NCI-H2196 treated with DMSO at 0.1 percent for 48 hours (cell line): Measurements from ENCODE around the gene HLA-DQB1.
"Not testable (repeated sequence)": the region's sequence is repeated elsewhere in the genome, so short reads cannot be mapped to it uniquely, and the experiment has no call there.

ENCODE experiments used
- DNase-seq: peaks from one replicate; lab custom pipeline; 2025; ENCODE audit not compliant: unreplicated experiment; lab: John Stamatoyannopoulos, UW

HLA-DQB1 gene

DNA sequence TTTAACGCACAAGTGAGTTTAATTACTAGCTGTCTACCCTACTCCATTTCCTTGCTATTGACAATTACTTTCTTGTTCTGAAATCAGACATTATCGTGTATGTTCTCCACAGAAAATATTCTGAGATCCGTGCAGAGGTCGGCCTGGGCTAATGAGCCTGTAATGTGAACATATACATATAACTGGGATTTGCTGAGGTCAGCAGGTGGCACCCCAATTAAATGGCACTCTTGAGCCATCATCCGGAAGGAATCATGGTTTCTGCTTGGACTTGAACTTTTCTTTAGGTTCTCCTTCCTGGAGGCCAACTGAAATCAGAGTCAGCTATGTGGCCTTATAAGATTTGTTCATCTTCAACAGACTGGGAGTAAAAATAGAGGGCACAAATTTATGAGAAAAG, 3.6 kb downstream of the HLA-DQB1 start:
- no peak for DNase-seq

- DNase-seq, result no peak
These were observed 4.4 kb downstream of the HLA-DQB1 start for GRCh38 chr6:32662099-32662498.

- DNase-seq, result no peak
These were observed 6.4 kb downstream of the HLA-DQB1 start for GRCh38 chr6:32659856-32660595.

DNA sequence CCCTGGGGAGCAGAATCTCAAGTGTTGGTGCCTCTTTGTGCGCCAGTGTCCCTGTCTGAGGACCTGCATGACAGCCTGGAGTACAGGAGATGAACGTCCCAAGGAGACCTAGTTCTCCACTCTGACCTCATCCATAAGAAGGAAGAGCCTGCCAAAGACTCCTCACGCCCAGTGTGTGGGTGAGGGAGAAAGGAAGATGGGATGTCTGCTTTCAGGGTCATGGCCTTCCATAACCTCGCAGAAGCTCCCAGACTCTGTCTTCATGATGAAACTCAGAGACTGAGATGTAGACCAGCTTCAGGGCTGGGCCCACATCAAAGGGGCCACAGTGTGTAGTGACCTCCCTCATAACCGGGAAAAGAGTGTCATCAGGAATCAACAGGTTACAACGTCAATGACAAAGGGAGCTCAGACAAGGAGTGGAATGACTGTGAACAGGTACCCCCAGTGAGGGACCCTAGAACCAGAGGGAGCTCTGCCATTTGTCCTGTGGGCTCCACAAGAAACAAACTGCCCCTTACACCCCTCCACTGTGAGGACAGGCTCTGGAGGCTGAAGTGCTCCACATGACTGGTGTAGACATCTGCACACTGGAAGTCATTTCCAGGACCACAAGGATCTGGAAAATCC, 8.1 kb downstream of the HLA-DQB1 start:
- no peak for DNase-seq

DNA sequence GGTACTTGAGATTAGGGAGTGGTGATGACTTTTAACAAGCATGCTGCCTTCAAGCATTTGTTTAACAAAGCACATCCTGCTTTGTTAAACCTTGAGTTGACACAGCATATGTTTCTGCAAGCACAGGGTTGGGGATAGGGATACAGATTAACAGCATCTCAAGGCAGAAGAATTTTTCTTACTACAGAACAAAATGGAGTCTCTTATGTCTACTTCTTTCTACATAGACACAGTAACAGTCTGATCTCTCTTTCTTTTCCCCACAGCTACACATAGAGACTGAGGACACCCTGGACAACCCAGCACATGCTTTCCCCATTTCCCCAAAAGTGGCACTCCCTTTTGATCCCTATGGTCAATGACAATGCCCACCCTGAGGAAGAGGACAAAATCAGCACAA, 8.6 kb downstream of the HLA-DQB1 start:
- DNase-seq, result not testable (repeated sequence)

DNA sequence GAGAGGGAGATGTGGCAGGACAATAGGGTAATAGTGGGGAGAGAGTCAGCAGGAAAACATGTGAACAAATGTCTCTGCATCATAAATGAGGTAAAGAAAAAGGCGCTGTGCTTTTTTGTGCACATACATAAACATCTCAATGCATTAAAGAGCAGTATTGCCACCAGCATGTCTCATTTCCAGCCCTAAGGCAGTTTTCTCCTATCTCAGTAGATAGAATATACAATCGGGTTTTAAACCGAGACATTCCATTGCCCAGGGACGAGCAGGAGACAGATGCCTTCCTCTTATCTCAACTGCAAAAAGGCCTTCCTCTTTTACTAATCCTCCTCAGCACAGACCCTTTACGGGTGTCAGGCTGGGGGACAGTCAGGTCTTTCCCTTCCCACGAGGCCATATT, 9.1 kb downstream of the HLA-DQB1 start:
- DNase-seq, result not testable (repeated sequence)

DNA sequence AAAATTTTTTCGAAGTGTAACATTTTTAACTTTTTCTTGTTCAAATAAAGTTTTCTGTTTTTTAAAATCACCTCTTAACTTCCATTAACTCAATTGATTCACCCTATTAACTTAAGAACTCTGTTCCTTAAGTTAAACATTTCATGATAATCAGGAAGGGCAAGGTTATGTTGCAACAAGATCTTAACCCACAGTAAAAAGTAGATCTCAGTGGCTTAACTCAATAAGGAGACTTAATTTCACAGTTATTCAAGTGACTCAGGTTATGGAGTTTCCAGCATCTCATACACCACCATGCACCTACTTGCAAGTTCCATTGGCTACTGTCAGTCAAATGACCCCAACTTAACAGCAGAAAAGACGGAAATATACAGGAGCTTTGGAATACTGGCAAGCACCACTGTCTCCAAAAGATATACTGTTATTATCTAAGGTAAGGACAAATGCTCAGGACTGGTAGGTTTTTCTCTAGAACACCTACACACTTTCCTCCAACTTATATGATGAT, 11.2 kb downstream of the HLA-DQB1 start:
- DNase-seq, result no peak

GRCh38 chr6:32645047-32645703, 21.3 kb downstream of the HLA-DQB1 start:
- no peak for DNase-seq

DNA sequence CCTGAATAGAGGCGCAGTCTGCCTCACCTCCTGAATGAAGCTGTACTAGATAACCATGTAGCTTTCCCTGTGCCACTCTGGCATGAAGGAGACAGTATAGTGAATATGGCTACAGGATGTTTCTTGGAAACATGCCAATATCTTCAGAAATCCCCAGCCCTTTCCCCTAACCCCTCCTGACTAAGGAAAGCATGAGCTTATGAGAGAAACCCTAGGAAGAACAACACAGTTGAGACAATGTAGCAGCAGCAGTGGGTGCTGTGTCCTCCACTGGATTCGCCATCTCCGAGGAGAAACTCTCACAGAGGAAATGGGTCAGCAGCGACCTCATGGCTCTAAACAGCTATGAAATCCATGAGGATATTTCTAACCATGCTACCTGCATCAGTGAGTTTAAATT, 22.6 kb downstream of the HLA-DQB1 start:
- DNase-seq, result no peak

- no peak for DNase-seq
These were observed 23.7 kb downstream of the HLA-DQB1 start for GRCh38 chr6:32642720-32643106.

DNA sequence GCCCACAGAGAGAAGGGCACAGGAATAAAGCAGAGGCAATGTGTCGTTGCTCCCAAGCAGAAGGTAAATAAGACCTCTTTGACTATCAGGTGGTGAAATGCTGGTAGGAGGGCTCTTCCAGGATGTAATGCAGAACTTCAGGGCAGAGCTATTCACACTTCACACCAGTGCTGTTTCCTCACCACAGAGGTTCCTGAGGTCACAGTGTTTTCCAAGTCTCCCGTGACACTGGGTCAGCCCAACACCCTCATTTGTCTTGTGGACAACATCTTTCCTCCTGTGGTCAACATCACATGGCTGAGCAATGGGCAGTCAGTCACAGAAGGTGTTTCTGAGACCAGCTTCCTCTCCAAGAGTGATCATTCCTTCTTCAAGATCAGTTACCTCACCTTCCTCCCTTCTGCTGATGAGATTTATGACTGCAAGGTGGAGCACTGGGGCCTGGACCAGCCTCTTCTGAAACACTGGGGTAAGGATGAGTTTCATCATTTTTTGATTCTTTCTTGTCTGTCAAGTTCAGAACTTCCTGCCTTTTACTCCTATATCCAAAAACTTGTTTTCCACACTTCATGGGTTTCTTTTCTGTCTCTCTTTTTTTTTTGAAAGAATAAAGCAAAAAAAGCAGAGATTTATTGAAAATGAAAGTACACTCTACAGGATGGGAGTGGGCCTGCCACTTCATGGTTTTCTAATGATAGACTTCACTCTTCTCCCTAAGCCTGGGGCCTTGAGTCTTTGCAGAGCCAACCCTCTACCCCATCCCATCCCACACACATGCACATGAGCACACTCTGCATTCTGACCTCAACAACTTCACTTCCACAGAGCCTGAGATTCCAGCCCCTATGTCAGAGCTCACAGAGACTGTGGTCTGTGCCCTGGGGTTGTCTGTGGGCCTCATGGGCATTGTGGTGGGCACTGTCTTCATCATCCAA, 24.4 kb downstream of the HLA-DQB1 start:
- not testable (repeated sequence) for DNase-seq

GRCh38 chr6:32641122-32641521, 25.3 kb downstream of the HLA-DQB1 start:
- DNase-seq, result no peak

DNA sequence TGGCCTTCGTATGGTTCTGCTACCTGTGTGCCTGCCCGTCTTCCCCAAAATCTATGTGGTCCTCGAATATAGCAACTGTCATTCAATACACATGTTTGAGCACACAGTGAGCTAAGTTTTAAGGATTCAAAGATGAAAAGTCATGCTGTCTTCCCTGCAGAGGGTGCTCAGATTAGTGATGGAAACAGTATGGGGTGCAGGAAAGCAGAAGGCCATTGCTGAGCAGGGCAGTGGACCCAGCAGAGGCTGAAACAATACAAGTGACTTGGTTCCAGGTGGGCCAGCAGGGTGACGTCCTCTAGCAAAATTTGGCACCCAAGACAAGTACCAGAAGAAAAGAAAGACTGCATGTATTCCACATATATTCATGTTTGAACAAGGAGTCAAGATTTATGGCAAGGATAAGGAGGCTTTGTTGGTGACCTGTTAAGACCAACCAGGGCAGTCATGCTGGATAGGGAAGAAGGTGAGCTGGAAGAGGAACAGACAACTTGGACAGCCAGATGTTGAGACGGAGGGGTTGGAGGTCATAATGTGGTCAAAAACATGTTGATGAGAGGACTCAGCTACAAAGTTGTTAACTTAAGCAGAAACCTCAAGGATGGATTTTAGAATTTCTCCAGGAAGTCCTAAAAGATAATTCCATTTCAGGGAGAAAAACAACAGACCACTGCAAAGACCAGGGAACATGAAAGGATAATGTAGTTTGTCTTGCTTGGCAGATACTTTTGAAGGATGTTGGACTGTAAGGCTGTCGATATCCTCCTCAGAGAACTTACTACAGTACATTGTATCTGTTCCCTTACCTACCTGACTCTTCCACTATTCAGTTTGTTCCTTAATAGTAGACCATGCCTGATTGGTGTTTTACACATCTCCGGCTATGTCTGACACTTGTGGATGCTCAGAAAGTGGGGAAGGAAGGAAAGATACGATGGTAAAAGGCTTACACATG, 26.7 kb downstream of the HLA-DQB1 start:
- no peak for DNase-seq

DNA sequence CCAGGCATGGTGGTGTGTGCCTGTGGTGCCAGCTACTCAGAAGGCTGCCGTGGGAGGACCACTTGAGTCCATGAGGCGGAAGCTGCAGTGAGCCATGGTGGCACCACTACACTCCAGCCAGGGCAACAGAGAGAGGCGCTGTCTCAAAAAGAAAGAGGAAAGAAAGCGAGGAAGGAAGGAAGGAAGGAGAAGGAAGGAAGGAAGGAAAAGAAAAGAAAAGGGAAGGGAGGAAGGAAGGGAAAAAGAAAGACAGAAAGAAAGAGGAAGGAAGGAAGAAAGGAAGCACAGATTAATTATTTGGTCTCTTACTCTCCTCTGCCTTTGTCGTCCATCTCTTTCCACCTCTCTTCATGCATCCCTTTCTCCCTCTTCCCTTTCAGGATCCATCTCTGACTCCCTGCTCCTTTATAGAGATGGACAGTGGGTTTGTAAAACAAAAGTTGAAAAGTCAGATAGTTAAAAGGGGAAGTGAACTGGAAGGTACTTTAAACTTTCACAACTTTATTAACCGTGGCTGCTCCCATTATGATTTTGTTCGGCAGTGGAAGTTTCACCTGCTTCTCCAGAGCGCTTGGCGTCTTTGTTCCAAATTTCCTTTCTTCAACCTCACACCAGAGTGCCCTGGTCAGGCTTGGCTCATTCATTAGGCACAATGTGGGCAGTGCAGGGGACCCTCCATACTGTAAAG, 27.8 kb downstream of the HLA-DQB1 start:
- DNase-seq, result no peak

- no peak for DNase-seq
These were observed 28.6 kb downstream of the HLA-DQB1 start for GRCh38 chr6:32637883-32638282.

DNA sequence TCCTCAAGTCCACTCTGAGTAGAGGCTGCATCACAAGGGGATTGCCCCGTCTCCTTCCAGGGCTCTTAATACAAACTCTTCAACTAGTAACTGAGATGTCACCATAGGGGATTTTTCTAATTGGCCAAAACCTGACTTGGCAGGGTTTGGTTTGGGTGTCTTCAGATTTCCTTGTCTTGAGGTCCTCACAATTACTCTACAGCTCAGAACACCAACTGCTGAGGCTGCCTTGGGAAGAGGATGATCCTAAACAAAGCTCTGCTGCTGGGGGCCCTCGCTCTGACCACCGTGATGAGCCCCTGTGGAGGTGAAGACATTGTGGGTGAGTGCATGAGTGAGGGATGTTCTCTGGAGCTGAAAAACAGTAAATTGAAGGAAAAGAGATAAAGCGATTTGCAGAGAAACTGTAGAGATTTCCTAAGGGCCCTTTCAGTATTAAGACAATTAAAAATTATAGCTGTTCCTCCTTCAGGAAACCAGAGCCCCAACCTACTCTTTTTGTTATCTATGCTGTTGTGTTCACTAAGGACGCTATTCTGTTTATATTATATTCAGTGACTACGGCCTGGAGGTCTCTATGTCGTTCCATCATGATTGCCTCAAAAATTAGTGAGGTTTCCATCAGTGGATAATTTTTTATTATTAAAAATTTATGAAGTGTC, 29.1 kb downstream of the HLA-DQB1 start, which contains the start of gene HLA-DQA1:
HLA-DQA1 (plus strand) TSS at position 188 of the 662 bp plus-strand sequence; CDS start at position 241, 53 bp downstream.
- no peak for DNase-seq

- DNase-seq, result no peak
These were observed 30.8 kb downstream of the HLA-DQB1 start for GRCh38 chr6:32635526-32636123.

DNA sequence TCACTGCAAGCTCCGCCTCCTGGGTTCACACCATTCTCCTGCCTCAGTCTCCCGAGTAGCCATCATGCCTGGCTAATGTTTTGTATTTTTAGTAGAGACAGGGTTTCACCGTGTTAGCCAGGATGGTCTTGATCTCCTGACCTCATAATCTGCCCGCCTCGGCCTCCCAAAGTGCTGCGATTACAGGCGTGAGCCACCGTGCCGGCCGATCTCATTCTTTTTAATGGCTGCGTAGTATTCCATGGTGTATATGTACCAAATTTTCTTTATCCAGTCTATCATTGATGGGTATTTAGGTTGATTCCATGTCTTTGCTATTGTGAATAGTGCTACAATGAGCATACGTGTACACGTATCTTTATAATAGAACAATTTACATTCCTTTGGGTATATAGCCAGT, 36.7 kb downstream of the HLA-DQB1 start:
- not testable (repeated sequence) for DNase-seq
